ENCODE measurements around the gene RHBDL2. TPM values are rescaled to one million over a fixed set of nuclear protein-coding genes. Genes with fewer than 3 reads are reported as not detected.
A peak's percentile ranks its signal among the peaks of the same experiment; 100 is the strongest.

The RHBDL2 gene
- total and polyA plus RNA-seq, 2 of the 13 experiments (the other 11 are each of a cell fraction or from before 2014, with no cell fraction given), result 3.3 to 5.4 TPM

GRCh38 chr1:38962560-38962959, 20.9 kb upstream of the RHBDL2 start (continued):
- TF ChIP-seq HOXA5 (CRISPR knock-in tag; IDR thresholded peaks at IDR 0.05), result no peak
- no peak for TF ChIP-seq ATF2 (CRISPR knock-in tag; IDR thresholded peaks at IDR 0.05)
- TF ChIP-seq E2F2 (CRISPR knock-in tag; IDR thresholded peaks at IDR 0.05; ENCODE audit: borderline replicate concordance), result no peak
- no peak for TF ChIP-seq TP53 (CRISPR knock-in tag; conservative IDR thresholded peaks at IDR 0.05)
- 0 out of 2 replicates have a peak, but pooled peaks have one; percentile 14 for TF ChIP-seq FOXA3 (CRISPR knock-in tag; IDR thresholded peaks at IDR 0.05)
- no peak for TF ChIP-seq NFKB2 (CRISPR knock-in tag; IDR thresholded peaks at IDR 0.05; ENCODE audit: borderline replicate concordance)
- no peak for TF ChIP-seq ZNF713 (CRISPR knock-in tag; IDR thresholded peaks at IDR 0.05)
- no peak for TF ChIP-seq ARNT (IDR thresholded peaks at IDR 0.05)
- no peak for TF ChIP-seq FOXC1 (CRISPR knock-in tag; IDR thresholded peaks at IDR 0.05; ENCODE audit: borderline replicate concordance)
- no peak for TF ChIP-seq ATM (IDR thresholded peaks at IDR 0.05; ENCODE audit: borderline replicate concordance)
- TF ChIP-seq HNRNPUL1 (IDR thresholded peaks at IDR 0.05; ENCODE audit: low read depth, low read length), result no peak
- no peak for TF ChIP-seq ZNF512B (CRISPR knock-in tag; IDR thresholded peaks at IDR 0.05; ENCODE audit: borderline replicate concordance)
- peak; percentile 35; the same call in 1 of the 2 replicates for TF ChIP-seq GATAD2A (CRISPR knock-in tag; IDR thresholded peaks at IDR 0.05)
- TF ChIP-seq ZNF879 (CRISPR knock-in tag; IDR thresholded peaks at IDR 0.05), result no peak
- TF ChIP-seq SOX13 (IDR thresholded peaks at IDR 0.05), result no peak
- peak in 1 of 2 experiments; percentile 53; a peak in 1 of 4 replicates for TF ChIP-seq SOX13 (CRISPR knock-in tag; conservative IDR thresholded peaks at IDR 0.05 in 1 of 2, IDR thresholded peaks at IDR 0.05 in 1 of 2)
- no peak for TF ChIP-seq STAT5B (CRISPR knock-in tag; IDR thresholded peaks at IDR 0.05)
- no peak for TF ChIP-seq TARDBP (CRISPR knock-in tag; IDR thresholded peaks at IDR 0.05)
- 0 out of 2 replicates have a peak, but pooled peaks have one; percentile 22 for TF ChIP-seq SPEN (CRISPR knock-in tag; IDR thresholded peaks at IDR 0.05; ENCODE audit: low read depth)
- no peak for TF ChIP-seq POLR2AphosphoS5 (IDR thresholded peaks at IDR 0.05; ENCODE audit: low read depth, low read length)
- TF ChIP-seq SRSF4 (IDR thresholded peaks at IDR 0.05; ENCODE audit: low read depth, low read length, poor library complexity, severe bottlenecking), result no peak
- no peak for TF ChIP-seq CBX1 (IDR thresholded peaks at IDR 0.05; ENCODE audit: low read depth)
- peak; percentile 76 for TF ChIP-seq ZNF687 (CRISPR knock-in tag; IDR thresholded peaks at IDR 0.05)
- TF ChIP-seq MXD4 (CRISPR knock-in tag; IDR thresholded peaks at IDR 0.05), result no peak
